RWPE2 (cell line): Measurements from ENCODE around the gene DPF3.
A peak's percentile ranks its signal among the peaks of the same experiment; 100 is the strongest.
"Not testable (repeated sequence)": the region's sequence is repeated elsewhere in the genome, so short reads cannot be mapped to it uniquely, and the experiment has no call there.

ENCODE experiments used
- ATAC-seq: fragments of 200-7000 bp; cut with Tn5 transposase; 3 replicates; pipeline ENCODE4 v1.9.1; 2021; ENCODE audit warnings: low read depth
- DNase-seq: peaks from one replicate; pipeline ENCODE4 v3.0.0-alpha.2; 2020; ENCODE audit warnings: low spot score
- H3K27ac ChIP-seq: fragments of 450-650 bp; 2 replicates; pipeline ENCODE4 v1.5.1; 2017; ENCODE audit warnings: mild to moderate bottlenecking; ENCODE audit not compliant: poor library complexity, severe bottlenecking
- H3K27me3 ChIP-seq: fragments of 250-450 bp; sonication (Bioruptor Pico); 2 replicates; pipeline ENCODE4 v1.5.1; 2021; ENCODE audit warnings: mild to moderate bottlenecking, moderate library complexity; ENCODE audit not compliant: insufficient read depth, poor library complexity, severe bottlenecking
- H3K36me3 ChIP-seq: fragments of 250-450 bp; sonication (Bioruptor Pico); 2 replicates; pipeline ENCODE4 v1.5.1; 2020; ENCODE audit warnings: low read depth, mild to moderate bottlenecking, moderate library complexity
- H3K4me1 ChIP-seq: fragments of 250-450 bp; sonication (Bioruptor Pico); 2 replicates; pipeline ENCODE4 v1.5.1; 2021; ENCODE audit warnings: mild to moderate bottlenecking, moderate library complexity; ENCODE audit not compliant: insufficient read depth, poor library complexity, severe bottlenecking
- H3K4me3 ChIP-seq: fragments of 250-450 bp; sonication (Bioruptor Pico); 2 replicates; pipeline ENCODE4 v1.5.1; 2021; ENCODE audit warnings: mild to moderate bottlenecking, moderate library complexity; ENCODE audit not compliant: severe bottlenecking
- H3K9me3 ChIP-seq: fragments of 250-450 bp; sonication (Bioruptor Pico); 2 replicates; pipeline ENCODE4 v1.5.1; 2021; ENCODE audit warnings: mild to moderate bottlenecking, moderate library complexity; ENCODE audit not compliant: severe bottlenecking
- CTCF ChIP-seq: fragments of 450-650 bp; IDR thresholded peaks from one replicate; pipeline ENCODE4 v1.5.1; 2017; ENCODE audit warnings: mild to moderate bottlenecking, moderate library complexity; ENCODE audit not compliant: poor library complexity, severe bottlenecking

The DPF3 gene

GRCh38 chr14:72880164-72880563, 13.7 kb downstream of the DPF3 start:
- no peak for TF ChIP-seq CTCF
- DNase-seq = no peak
- H3K27me3 ChIP-seq = no peaks in the 10 kb centered on the region

GRCh38 chr14:72879431-72879830, 14.5 kb downstream of the DPF3 start:
- H3K4me1 ChIP-seq = peaks cover 5% of the 10 kb centered on the region
- H3K27ac ChIP-seq = no peak overlapping the region
- no peaks in the 10 kb centered on the region for H3K36me3 ChIP-seq
- no peaks in the 10 kb centered on the region for H3K27me3 ChIP-seq
- DNase-seq (no peak), ATAC-seq (no peak)
- no peaks in the 10 kb centered on the region for H3K9me3 ChIP-seq
- H3K4me3 ChIP-seq = no peak overlapping the region
- TF ChIP-seq CTCF = no peak

More at GRCh38 chr14:72880164-72880563, 13.7 kb downstream of the DPF3 start:
- no peak overlapping the region for H3K27ac ChIP-seq
- H3K4me3 ChIP-seq = no peak overlapping the region
- H3K4me1 ChIP-seq = peaks cover 6% of the 10 kb centered on the region
- no peaks in the 10 kb centered on the region for H3K9me3 ChIP-seq
- no peak for ATAC-seq
- H3K36me3 ChIP-seq = no peaks in the 10 kb centered on the region

GRCh38 chr14:72878746-72879145, 15.2 kb downstream of the DPF3 start:
- DNase-seq (no peak), ATAC-seq (no peak)
- no peaks in the 10 kb centered on the region for H3K4me1 ChIP-seq
- no peaks in the 10 kb centered on the region for H3K27me3 ChIP-seq
- no peaks in the 10 kb centered on the region for H3K9me3 ChIP-seq
- H3K27ac ChIP-seq = no peak overlapping the region
- H3K4me3 ChIP-seq = no peak overlapping the region
- H3K36me3 ChIP-seq = no peaks in the 10 kb centered on the region
- no peak for TF ChIP-seq CTCF

GRCh38 chr14:72876710-72877063, 17.2 kb downstream of the DPF3 start:
- H3K36me3 ChIP-seq = no peaks in the 10 kb centered on the region
- H3K9me3 ChIP-seq = no peaks in the 10 kb centered on the region
- H3K27ac ChIP-seq = no peak overlapping the region
- ATAC-seq (no peak), DNase-seq (no peak)
- no peaks in the 10 kb centered on the region for H3K27me3 ChIP-seq
- TF ChIP-seq CTCF = no peak
- H3K4me1 ChIP-seq = no peaks in the 10 kb centered on the region
- H3K4me3 ChIP-seq = no peak overlapping the region

GRCh38 chr14:72876005-72876709, 17.7 kb downstream of the DPF3 start:
- DNase-seq (peak; percentile 38), ATAC-seq (no peak)
- Histone ChIP-seq H3K36me3 (no peaks in the 10 kb centered on the region), H3K27me3 (no peaks in the 10 kb centered on the region), H3K9me3 (no peaks in the 10 kb centered on the region), H3K4me1 (no peaks in the 10 kb centered on the region), H3K4me3 (no peak overlapping the region), H3K27ac (no peak overlapping the region)
- no peak for TF ChIP-seq CTCF

- not testable (repeated sequence) for H3K27me3 ChIP-seq, H3K36me3 ChIP-seq, H3K9me3 ChIP-seq, H3K4me1 ChIP-seq, H3K4me3 ChIP-seq, DNase-seq, H3K27ac ChIP-seq, ATAC-seq
These were observed 23.0 kb downstream of the DPF3 start for GRCh38 chr14:72870878-72871277.
